SK-N-MC (cell line): Measurements from ENCODE around the gene SPAG8.

Experiments used
- EZH2 ChIP-seq: fragments of 200-600 bp; sonication (generic); IDR thresholded peaks from one replicate; pipeline ENCODE4 v1.6.1; 2017; ENCODE audit warnings: antibody characterized with exemption
- FOXP2 ChIP-seq: optimal IDR thresholded peaks from 2 replicates; pipeline ENCODE3; 2011; ENCODE audit warnings: mild to moderate bottlenecking, moderate library complexity; ENCODE audit not compliant: insufficient read depth; ENCODE audit errors: extremely low read length, control extremely low read depth
- POLR2AphosphoS5 ChIP-seq: IDR thresholded peaks from 2 replicates; pipeline ENCODE4 v1.6.1; 2012; ENCODE audit warnings: mild to moderate bottlenecking, low read depth, low read length, borderline replicate concordance

- TF ChIP-seq POLR2AphosphoS5, result no peak
- no peak for TF ChIP-seq EZH2
- TF ChIP-seq FOXP2, result no peak
Observed at GRCh38 chr9:35827486-35827885, 15.4 kb upstream of the SPAG8 start.
